ENCODE data around the gene TMEM266.
"Not testable (repeated sequence)": the region's sequence is repeated elsewhere in the genome, so short reads cannot be mapped to it uniquely, and the experiment has no call there.

TMEM266 gene

DNA sequence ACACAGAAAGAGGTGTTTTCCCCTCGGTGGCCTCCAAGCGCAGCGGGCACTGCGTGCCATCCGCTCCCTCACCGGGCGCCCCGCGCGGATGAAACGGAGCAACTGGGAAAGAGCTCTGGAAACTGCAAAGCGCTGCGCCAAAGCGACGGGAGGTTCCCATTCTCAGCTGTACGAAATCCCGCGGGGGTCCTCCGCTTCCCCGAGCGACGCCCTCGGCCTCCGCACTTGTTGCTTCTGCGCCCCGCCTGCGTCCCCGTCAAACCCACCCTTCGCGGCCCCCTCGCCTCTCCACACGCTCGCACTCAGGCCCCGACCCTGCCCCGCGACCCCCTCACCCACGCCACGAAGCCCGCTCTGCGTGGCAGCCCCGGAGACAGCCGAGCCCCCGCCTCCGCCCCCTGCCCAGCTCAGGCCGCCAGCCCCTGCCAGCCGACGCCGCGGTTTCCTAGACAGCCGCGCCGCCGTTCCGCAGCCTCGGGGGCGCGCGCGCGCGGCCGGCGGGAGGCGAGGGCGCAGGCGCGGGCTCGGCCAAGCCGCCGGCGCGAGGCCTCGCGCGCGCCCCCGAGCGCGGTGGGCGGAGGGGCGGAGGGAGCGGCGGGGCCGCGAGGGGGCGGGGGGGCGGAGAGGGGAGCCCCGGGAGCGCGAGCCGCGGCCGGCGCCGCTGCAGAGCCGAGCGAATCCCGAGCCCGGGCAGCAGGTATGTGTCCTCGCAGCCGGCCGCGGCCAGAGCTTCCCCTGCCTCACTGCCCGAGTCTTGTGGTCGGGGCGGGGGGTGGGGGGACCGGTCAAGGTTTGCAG is at the start of gene TMEM266:
TMEM266 (plus strand) TSS at position 666 of the 798 bp plus-strand sequence. CDS start 74,279 bp downstream, outside the sequence.
- DNase-seq, result peak; percentile 33

DNA sequence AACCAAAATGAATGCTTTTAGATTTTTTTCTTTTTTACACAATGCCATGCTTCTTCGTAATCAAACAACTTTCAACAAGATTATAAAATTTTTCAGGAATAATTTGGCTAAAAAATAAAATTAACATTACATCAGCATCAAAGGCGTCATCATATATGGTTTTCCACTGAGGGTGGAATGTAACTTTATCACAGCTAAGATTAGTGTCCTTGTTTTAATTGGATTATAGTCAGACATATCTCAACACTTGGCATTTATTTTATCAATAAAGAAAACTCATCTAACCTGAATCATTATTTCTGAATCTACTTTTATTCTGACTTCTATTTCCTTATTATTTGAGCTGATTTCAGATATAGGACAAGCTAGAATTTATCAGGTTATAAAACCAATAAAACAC is 49.2 kb upstream of the TMEM266 start:
- DNase-seq, result no peak

GRCh38 chr15:76011627-76012551 is 47.9 kb upstream of the TMEM266 start, which contains the start of gene NRG4:
Gene NRG4, minus strand, starts transcription at chr15:76012424. Its CDS starts 1,194 bp downstream, at chr15:76011230.
- no peak for DNase-seq

DNA sequence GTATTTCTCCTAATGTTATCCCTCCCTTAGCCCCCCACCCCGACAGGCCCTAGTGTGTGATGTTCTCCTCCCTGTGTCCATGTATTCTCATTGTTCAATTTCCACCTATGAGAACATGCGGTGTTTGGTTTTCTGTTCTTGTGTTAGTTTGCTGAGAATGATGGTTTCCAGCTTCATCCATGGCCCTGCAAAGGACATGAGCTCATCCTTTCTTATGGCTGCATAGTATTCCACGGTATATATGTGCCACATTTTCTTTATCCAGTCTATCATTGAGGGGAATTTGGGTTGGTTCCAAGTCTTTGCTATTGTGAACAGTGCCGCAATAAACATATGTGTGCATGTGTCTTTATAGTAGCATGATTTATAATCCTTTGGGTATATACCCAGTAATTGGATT is 46.3 kb upstream of the TMEM266 start:
- not testable (repeated sequence) for DNase-seq

DNA sequence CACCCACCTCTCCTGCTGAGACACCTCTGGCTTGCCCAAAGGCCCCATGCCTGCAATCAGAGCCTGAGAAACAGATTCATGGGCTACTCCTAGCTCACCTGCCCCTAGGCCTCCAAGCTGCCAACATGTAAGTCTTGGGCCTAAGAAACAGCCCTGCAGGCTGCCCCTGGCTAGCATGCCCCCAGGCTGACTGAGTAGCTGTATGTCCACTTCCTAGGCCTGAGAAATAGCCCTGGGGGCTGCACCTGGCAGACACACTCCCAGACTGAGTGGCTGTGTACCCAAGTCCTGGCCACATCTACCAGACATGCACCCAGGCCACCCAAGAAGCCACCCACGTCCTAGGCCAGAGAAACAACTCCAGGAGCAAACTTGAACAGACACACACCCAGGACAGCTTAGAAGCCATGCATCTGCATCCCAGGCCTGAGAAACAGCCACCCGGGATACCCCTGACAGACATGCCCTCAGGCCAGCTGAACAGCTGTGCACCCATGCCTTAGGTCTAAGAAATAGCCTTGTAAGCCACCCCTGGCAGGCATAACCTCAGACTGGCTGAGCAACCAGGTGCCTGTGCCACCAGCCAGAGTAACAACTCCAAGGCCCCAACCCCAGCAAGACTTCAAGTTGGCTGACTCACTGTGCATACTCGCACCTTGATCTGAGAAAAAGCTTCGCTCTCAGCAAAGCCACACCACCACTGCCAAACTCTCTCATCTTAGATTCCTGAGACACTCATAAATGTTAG is 35.6 kb upstream of the TMEM266 start:
- DNase-seq, result no peak

DNA sequence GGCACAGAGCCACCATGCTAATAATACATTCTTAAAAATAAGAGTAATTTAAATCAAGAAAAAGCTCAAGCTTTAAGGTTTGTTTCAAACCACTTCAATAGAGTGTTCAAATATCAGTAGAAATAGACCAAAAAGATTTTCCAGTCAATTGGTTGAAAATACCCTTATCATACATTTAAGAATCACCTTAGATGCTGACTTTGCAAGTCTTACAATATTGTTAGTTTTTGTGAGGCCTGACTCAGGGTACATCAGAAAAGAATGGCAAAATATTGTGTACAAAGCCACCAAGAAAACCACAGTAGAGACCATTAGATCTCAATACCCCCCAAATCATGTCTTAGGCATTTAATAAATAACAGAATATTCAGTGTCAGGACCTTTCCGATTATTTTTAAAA is 27.7 kb upstream of the TMEM266 start:
- no peak for DNase-seq

- no peak for DNase-seq
These were observed 26.3 kb upstream of the TMEM266 start for GRCh38 chr15:76033438-76033837.

- no peak for DNase-seq
These were observed 25.7 kb upstream of the TMEM266 start for GRCh38 chr15:76034111-76034510.

- DNase-seq, result no peak
These were observed 24.2 kb upstream of the TMEM266 start for GRCh38 chr15:76035593-76035992.

DNA sequence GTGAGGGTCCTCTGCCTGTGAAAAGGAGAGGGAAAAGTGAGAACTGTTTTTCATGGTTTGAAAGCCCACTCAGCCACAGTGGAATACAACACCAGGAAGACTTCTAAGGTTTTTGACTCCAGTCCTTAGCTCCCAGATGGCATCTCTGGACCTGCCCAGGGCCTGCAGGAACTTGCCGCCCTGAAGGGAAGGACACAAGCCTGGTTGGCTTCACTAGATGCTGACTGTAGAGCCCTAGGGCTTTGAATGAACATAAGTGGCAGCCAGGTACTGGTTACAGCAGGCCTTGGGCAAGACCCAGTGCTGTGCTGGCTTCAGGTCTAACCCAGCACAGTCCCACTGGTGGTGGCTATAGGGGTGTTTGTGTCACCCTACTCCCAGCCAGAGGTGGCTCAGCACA is 21.3 kb upstream of the TMEM266 start:
- no peak for DNase-seq

DNA sequence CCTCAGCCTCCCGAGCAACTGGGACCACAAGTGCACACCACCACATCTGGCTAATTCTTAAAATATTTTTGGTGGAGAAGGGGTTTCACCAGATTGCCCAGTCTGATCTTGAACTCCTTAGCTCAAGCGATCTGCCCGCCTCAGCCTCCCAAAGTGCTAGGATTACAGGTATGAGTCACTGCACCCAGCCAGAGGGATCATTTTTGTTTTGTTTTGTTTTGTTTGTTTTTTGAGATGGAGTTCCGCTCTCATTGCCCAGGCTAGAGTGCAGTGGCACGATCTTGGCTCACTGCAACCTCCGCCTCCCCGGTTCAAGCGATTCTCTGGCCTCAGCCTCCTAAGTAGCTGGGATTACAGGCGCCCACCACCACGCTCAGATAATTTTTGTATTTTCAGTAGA is 5.6 kb upstream of the TMEM266 start:
- not testable (repeated sequence) for DNase-seq

DNA sequence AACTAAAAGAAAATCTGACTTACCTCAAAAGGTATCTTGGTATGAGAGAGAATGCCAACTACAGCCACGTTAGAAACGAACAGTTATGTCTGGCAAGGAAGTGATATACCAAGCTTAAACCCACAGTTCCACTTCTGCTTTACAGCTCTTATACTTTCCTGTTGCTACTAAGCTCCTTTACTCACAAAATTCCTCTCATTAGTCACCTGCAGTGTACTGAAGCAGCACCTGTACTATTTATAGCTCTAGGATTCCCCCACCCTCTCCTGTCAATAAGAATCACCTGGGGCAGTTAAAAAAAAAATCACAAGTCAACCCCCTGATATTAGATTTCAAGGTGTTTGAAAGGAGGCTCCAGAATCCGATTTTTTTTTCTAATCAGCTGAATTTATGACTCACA is 2.9 kb upstream of the TMEM266 start:
- no peak for DNase-seq

- peak; percentile 56 for DNase-seq
These were observed 2.3 kb upstream of the TMEM266 start for GRCh38 chr15:76057332-76058000.

DNA sequence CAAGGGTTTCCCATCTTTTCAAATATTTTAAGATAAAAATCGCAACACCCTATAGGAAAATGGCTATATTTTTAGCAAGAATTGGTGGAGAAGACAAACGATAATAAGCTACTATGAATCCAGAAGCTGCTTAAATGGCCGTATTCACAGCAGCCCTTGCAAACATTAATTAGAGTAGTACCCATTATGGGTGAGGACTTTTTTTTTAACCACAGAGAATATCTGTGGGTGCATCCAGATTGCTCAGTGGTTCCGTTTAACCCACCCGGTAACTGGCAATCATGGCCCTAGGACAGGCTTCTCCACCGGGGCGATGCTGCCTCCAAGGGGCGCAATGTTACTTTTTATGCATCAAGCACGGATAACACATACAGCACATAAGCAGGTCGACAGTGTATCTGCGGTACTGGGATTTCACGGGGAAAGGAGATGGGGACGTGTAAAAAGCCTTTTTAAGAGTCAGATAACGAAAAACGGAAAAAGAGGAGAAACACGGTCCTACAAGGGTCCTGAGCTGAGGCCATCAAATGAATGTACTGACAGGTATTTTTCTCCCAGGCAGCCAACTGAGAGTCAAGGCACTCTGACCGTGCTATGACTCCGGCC is 968 bp upstream of the TMEM266 start:
- DNase-seq, result peak; percentile 51

DNA sequence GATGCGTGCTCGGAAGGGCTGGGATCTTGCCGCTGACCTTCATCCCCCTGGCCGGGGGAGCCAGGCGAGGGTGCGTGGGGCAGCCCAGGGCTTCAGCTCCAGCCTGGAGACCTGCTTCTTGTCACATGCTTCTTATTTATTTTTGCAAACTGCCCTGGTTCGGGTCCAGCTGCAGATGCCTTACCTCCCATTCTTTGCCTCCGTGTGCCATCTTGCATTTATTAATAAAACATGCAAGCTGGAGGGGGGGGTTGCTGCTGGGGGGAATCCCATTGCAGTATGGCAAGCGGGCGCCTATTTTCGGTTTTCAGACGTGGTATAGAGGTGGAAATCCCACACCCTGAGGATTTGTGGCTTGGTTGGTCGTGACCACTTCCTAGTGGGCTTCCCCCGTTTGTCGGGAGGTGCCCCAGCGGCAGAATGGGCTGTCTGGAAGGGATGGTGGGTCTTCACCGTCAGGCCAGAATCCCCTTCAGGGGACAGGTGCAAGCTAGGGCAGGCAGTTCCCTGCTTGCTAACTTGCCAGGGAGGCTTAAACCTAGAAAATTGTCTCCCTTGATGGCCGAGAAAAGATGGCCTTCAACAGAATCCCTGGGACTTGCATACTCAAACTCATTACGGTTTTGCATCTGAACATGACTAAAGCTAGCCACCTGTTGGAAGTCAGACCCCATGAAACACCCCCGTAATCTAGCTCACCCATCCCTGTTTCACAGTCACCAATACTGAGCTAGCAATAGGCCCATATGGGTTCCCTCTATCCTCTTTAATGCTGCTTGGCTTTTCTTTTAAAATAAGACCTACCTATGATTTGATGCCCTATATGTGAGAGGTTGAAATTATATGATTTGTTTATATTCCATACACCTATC is 569 bp downstream of the TMEM266 start:
- peak; percentile 54 for DNase-seq

- DNase-seq, result no peak
These were observed 1.9 kb downstream of the TMEM266 start for GRCh38 chr15:76061700-76062099.

DNA sequence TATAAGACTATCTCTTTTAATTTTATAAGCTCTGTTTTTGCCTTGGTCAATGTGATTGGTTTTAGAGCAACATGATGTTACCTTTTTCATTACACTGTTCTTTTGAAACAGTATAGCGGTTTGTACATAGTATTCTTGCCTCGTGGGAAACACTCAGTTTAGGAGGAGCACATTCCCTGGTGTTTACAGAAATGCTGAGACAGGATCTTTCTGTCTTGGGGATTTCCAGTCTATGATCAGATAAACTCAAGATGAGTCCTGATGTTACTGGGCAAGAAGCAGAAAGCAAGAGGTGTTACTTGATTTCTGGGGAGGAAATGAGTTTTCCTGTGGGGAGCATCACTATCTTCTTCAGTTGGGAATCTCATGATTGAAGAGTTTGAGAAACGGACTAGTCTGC is 2.5 kb downstream of the TMEM266 start:
- no peak for DNase-seq

DNA sequence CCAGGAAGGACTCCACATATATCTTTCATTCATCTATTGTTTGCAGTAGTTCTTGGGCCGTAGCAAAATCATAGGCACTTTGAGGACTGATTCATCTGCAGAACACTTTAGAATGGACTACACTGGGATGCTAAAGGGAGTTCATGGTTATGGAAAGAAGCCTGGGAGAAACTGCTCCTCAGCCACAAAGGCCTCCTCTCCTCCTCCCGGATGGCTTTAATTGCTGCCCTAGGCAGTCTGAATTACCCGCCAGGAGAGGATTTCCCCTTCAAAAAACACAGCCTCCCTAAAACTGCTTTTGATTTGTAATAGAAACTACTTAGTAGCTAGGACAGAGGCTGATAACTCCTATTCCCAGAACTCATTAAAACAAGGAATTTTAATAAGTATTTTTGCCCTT is 4.6 kb downstream of the TMEM266 start:
- no peak for DNase-seq

DNA sequence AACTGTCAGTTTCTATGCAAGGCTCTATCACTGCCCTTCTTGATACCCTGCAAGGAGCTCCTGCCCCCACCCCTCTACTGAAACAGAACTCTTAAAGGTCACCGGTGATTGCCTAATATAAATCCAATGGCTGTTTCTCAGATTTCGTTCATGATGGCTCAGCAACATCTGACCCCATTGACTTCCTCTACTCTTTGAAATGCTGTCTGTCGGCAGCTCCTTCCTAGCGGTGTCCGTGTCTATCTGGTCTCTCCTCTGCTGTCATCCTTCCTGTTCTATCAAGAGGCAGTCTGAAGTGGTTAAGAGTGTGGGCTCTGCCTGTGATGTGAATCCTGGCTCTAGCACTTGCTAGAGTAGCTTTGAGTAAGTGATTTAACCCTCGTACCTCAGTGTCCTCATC is 5.5 kb downstream of the TMEM266 start:
- no peak for DNase-seq

- DNase-seq, result no peak
These were observed 6.0 kb downstream of the TMEM266 start for GRCh38 chr15:76065793-76066192.

- DNase-seq, result no peak
These were observed 10.4 kb downstream of the TMEM266 start for GRCh38 chr15:76070192-76070591.
